HUES6 (cell line): ENCODE data around the gene GALNT1.

Source experiments
- H3K27ac ChIP-seq: 2 replicates; pipeline ENCODE4 v1.7.0; 2013; ENCODE audit warnings: low read depth, mild to moderate bottlenecking, low read length, inconsistent platforms
- H3K27me3 ChIP-seq: 2 replicates; pipeline ENCODE4 v1.6.1; 2013; ENCODE audit warnings: low read length; ENCODE audit not compliant: control insufficient read depth, insufficient read depth
- H3K36me3 ChIP-seq: 2 replicates; pipeline ENCODE4 v1.6.1; 2013; ENCODE audit warnings: low read length; ENCODE audit not compliant: control insufficient read depth, insufficient read depth
- H3K4me1 ChIP-seq: 2 replicates; pipeline ENCODE4 v1.6.1; 2013; ENCODE audit warnings: low read length; ENCODE audit not compliant: control insufficient read depth, insufficient read depth
- H3K4me3 ChIP-seq: 2 replicates; pipeline ENCODE4 v1.5.1; 2013; ENCODE audit warnings: low read depth, low read length
- H3K9ac ChIP-seq: one replicate; pipeline ENCODE4 v1.6.1; 2013; ENCODE audit warnings: mild to moderate bottlenecking, low read length
- H3K9me3 ChIP-seq: 2 replicates; pipeline ENCODE4 v1.6.1; 2013; ENCODE audit warnings: low read depth, low read length; ENCODE audit not compliant: control insufficient read depth, insufficient read depth

Gene GALNT1

DNA sequence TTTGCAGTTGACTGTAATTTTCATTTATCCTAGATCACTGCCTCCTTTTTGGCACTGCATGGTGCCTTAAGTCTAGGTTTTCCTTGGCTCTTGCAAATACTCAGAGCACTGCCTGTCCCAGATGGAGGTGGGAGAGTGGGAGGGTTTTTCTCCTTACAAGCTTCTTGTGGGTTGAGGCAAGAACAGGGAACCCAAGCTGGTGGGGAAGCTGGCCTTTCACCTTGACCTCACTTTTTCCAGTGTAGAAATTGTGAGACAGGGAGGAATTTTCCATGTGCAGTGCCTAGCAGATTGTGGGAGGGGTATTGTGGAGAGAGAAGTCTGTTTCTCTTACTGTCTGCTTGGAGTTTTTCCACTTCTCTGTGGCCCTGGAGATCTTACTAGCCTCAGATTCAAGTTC lies 21.5 kb downstream of the GALNT1 start:
- Histone ChIP-seq H3K36me3 (no peaks in the 10 kb centered on the region), H3K27ac (no peak overlapping the region), H3K4me3 (no peak overlapping the region), H3K27me3 (no peaks in the 10 kb centered on the region), H3K4me1 (peaks cover 19% of the 10 kb centered on the region), H3K9me3 (peaks cover 21% of the 10 kb centered on the region), H3K9ac (no peak overlapping the region)

DNA sequence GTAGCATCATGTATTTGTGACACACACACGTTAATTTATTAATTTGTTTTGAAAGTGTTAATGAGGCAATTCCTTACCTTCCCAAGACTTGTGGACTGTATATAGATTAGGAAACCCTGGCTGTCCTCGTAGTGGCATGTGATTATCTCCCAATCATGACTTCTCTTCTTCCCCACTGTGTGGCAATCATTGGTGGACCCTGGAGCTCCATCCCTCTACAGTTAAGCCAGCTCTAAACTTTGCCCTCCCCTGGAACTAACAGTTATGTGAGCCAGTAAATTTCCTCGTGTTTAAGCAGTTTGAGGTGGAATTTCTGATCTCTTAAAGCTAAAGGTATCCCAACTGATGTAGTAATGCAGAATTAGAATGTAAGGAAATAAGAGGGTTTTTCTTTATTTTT lies 22.0 kb downstream of the GALNT1 start:
- H3K9ac ChIP-seq: no peak overlapping the region
- H3K4me1 ChIP-seq: peaks cover 19% of the 10 kb centered on the region
- H3K27ac ChIP-seq: no peak overlapping the region
- H3K36me3 ChIP-seq: no peaks in the 10 kb centered on the region
- H3K9me3 ChIP-seq: peaks cover 21% of the 10 kb centered on the region
- H3K27me3 ChIP-seq: no peaks in the 10 kb centered on the region
- H3K4me3 ChIP-seq: no peak overlapping the region

DNA sequence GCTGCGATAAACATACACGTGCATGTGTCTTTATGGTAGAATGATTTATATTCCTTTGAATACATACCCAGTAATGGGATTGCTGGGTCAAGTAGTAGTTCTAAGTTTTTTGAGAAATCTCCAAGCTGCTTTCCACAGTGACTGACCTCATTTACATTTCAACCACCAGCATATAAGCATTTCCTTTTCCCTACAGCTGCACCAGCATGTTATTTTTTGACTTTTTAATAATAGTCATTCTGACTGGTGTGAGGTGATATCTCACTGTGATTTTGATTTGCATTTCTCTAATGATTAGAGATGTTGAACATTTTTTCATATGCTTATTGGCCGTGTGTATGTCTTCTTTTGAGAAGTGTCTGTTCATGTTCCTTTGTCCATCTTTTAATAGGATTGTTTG lies 22.8 kb downstream of the GALNT1 start:
- Histone ChIP-seq H3K4me3 (no peak overlapping the region), H3K9ac (no peak overlapping the region), H3K9me3 (peaks cover 21% of the 10 kb centered on the region), H3K27ac (no peak overlapping the region), H3K4me1 (peaks cover 19% of the 10 kb centered on the region), H3K36me3 (no peaks in the 10 kb centered on the region), H3K27me3 (no peaks in the 10 kb centered on the region)

DNA sequence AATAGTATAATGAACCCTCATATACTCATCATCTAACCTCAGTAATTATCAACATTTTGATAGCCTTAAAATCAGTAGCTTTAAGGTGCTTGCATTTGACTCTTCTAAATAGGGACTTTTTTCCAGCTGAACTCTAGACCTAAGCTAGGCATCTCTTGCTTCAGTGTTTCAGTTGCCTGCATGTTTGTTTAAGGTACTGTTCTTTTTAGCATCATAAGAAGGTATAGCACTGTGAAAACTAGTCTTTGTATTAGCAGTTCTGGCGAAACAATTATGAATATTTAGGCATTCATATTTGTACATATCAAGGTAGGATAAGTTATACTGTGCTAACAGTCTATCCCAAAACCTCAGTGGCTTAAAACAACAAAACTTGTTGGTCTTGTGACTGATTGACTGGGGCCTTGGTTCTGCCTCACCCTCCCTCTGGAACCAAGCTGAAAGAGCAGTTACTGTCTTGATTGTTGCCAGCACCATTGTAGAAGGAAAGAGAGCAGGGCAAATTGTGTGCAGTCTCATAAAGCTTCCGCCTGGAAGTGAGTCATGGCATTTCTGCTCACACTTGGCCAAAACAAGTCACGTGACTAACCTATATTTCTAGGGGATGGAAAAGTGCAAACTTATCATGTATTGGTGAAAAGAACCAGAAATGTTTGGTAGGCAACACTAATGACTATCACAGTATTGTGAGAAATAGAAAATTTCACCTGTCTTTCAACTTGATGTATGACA lies 24.3 kb downstream of the GALNT1 start:
- no peak overlapping the region for H3K27ac ChIP-seq
- H3K9ac ChIP-seq: no peak overlapping the region
- H3K9me3 ChIP-seq: peaks cover 17% of the 10 kb centered on the region
- H3K4me1 ChIP-seq: peaks cover 25% of the 10 kb centered on the region
- H3K27me3 ChIP-seq: no peaks in the 10 kb centered on the region
- no peaks in the 10 kb centered on the region for H3K36me3 ChIP-seq
- H3K4me3 ChIP-seq: no peak overlapping the region

DNA sequence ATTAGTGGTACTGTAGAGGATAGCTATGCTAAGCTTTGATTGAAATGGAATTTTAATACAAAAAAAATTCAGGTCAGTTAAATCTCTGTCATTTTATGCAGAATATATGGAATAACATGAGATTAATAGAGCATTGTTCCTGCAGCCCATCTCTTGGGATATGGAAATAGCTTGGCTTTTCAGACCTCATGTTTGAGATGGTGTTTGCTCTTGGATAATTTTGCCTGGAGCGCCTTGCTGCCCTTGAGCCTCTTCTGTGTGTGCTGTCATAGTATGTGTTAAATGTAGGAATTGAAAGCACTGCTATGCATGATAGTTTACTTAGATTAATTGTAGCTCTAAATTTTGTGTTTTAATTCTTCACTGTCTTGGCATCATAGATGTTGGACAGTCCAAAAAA lies 27.7 kb downstream of the GALNT1 start:
- Histone ChIP-seq H3K27me3 (no peaks in the 10 kb centered on the region), H3K4me3 (no peak overlapping the region), H3K4me1 (peaks cover 27% of the 10 kb centered on the region), H3K27ac (no peak overlapping the region), H3K36me3 (no peaks in the 10 kb centered on the region), H3K9ac (no peak overlapping the region), H3K9me3 (no peaks in the 10 kb centered on the region)

DNA sequence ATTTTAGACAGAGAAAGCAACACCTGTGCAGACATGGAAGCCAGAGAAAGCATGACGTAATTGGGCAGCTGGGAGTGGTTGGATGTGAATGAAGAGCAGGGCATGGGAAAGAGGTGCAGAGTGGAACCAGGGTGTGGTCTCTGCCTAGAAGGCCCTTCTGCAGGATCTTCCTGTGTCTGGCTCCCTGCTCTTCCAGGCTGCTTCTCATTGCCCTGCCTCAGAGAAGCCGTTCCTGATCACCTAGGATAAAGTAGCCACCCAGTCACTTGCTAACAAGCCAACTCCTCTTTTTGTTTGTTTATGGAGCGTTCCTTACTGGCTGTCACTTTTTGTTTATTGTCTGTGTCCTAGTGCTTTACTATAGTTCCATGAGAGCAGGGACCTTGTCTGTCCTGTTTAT lies 28.5 kb downstream of the GALNT1 start:
- peaks cover 27% of the 10 kb centered on the region for H3K4me1 ChIP-seq
- no peaks in the 10 kb centered on the region for H3K9me3 ChIP-seq
- H3K27ac ChIP-seq: no peak overlapping the region
- H3K36me3 ChIP-seq: no peaks in the 10 kb centered on the region
- no peak overlapping the region for H3K9ac ChIP-seq
- H3K27me3 ChIP-seq: no peaks in the 10 kb centered on the region
- no peak overlapping the region for H3K4me3 ChIP-seq

DNA sequence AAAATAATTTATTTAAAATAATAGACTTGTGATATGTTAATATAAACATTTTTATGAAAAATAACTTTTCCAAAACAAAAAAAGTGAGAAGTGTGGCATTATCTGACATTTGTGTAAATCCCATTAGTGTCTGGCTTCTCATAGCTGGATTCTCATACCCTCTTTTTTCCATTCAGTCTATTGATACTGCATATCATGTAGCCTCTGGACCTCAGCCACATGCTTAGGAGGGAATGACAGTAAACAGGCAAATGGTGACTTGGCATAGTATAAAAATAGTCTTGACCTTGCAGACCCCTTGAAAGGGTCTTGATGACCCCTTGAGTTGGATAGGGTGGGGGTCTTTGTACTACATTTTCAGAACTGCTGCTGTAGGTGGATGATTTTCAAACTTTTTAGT lies 29.2 kb downstream of the GALNT1 start:
- Histone ChIP-seq H3K9ac (no peak overlapping the region), H3K36me3 (no peaks in the 10 kb centered on the region), H3K4me3 (no peak overlapping the region), H3K27me3 (no peaks in the 10 kb centered on the region), H3K4me1 (peaks cover 25% of the 10 kb centered on the region), H3K9me3 (no peaks in the 10 kb centered on the region), H3K27ac (no peak overlapping the region)

DNA sequence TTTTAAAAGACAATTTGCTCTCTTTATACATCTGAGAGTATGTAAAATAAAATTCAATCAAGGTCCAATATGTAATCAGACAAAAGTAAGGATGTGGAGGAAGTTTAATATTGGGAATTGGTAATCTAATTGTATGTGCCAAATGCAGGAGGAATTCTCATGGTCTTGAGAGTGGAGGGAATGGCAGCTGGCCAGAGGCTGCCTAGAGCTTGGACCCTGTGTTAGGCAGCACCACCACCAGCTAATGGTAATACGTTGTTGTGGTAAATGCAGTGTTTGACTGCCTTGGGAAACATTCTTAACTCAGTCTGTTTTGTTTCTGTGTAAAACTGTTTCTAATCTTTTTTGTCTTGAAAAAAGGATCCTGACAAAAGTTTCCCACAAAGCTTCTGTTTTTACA lies 30.0 kb downstream of the GALNT1 start:
- no peaks in the 10 kb centered on the region for H3K27me3 ChIP-seq
- H3K4me1 ChIP-seq: peaks cover 25% of the 10 kb centered on the region
- no peaks in the 10 kb centered on the region for H3K36me3 ChIP-seq
- H3K9me3 ChIP-seq: no peaks in the 10 kb centered on the region
- no peak overlapping the region for H3K4me3 ChIP-seq
- H3K9ac ChIP-seq: no peak overlapping the region
- H3K27ac ChIP-seq: no peak overlapping the region

DNA sequence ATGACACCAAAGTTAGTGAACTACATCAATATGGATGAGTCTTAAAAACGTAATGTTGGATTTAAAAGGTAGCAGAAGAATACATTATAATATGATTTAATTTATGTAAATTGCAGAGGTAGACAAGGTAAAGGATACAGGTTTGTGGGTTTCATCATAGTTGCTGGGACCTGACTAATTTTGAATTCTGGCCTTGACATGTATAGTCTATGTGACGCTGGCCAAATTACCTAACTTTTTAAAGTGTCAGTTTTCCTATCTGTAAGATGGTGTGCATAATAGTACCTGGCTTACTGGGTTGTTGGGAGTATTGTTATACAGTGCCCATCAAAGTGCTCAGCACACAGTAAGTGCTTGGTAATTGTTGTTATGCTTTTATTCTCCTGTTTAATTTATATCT lies 34.5 kb downstream of the GALNT1 start:
- peaks cover 42% of the 10 kb centered on the region for H3K4me1 ChIP-seq
- H3K27ac ChIP-seq: no peak overlapping the region
- H3K9me3 ChIP-seq: no peaks in the 10 kb centered on the region
- no peaks in the 10 kb centered on the region for H3K27me3 ChIP-seq
- H3K4me3 ChIP-seq: no peak overlapping the region
- H3K36me3 ChIP-seq: no peaks in the 10 kb centered on the region
- H3K9ac ChIP-seq: no peak overlapping the region

DNA sequence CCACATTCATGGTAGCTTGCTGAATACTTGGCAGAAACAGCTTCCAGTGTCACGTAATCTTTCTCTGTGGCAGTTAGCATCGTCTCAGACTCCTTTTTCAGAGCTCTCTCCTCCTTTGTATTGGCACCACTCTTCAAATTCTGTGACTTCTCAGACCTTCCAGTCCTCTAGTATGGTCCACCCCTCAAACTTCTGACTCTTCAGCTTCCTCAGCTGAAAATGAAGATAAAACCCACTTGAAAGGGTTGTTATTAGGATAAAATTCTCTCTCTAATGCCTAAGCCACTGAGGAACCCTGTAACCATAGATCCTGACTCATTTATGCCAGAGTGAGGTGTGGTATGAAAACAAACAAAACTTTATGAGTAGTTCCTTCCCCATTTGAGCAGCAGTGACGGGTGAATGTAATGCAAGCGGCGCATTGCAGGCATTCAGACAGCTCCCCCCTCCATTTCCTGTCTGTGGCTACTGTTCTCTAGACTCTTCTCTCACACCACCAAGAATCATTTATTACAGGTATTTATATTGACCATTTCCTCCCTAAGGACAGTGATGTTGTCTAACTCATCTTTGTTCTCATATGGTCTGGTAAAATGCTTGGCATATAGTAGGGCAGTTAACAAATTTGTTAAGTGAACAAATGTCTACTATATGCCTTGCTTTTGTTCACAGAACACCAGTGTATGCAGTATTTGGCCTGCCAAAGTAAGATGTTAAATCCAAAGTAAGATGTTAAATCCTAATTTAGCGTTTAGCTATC lies 35.3 kb downstream of the GALNT1 start:
- peak overlapping the region; percentile 28; the same call in 1 of the 2 replicates for H3K27ac ChIP-seq
- H3K27me3 ChIP-seq: no peaks in the 10 kb centered on the region
- peaks cover 40% of the 10 kb centered on the region for H3K4me1 ChIP-seq
- H3K36me3 ChIP-seq: no peaks in the 10 kb centered on the region
- H3K4me3 ChIP-seq: no peak overlapping the region
- no peak overlapping the region for H3K9ac ChIP-seq
- H3K9me3 ChIP-seq: no peaks in the 10 kb centered on the region

DNA sequence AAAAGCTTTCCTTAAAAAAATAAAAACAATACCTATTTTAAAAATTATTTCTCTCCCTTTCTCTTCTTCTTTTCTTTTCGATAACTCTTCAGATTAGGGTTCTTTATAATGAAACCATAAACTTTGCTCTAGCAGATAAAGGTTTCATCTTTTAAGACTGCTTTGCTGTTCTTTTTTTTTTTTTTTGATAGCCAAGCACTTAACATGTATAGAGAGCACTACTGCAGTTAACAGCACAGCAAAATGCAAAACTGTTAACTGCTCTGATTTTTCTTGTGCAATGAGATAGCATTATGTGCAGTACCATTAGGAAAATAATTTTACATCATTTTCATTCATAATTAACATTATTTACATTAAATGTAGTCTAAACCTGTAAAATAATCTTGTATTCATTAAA lies 36.3 kb downstream of the GALNT1 start:
- no peak overlapping the region for H3K4me3 ChIP-seq
- no peak overlapping the region for H3K9ac ChIP-seq

More for the DNA sequence above, 36.3 kb downstream of the GALNT1 start:
- Histone ChIP-seq H3K9me3 (no peaks in the 10 kb centered on the region), H3K4me1 (peaks cover 40% of the 10 kb centered on the region), H3K27me3 (no peaks in the 10 kb centered on the region), H3K36me3 (no peaks in the 10 kb centered on the region), H3K27ac (no peak overlapping the region)
